H9 (cell line): Measurements from ENCODE around the gene WDR6. TPM values are rescaled to one million over a fixed set of nuclear protein-coding genes. Genes with fewer than 3 reads are reported as not detected.

Experiments
- DNase-seq: peaks from one replicate; pipeline ENCODE4 v3.0.0-alpha.2; 2017
- H2AFZ ChIP-seq: one replicate; pipeline ENCODE4 v1.6.1; 2013; ENCODE audit warnings: mild to moderate bottlenecking, low read length, control low read depth, moderate library complexity
- H2AK5ac ChIP-seq: 2 replicates; pipeline ENCODE4 v1.6.1; 2013; ENCODE audit warnings: low read length, control low read depth, mixed read lengths; ENCODE audit not compliant: insufficient read length
- H2BK120ac ChIP-seq: one replicate; pipeline ENCODE4 v1.6.1; 2013; ENCODE audit warnings: low read depth, mild to moderate bottlenecking, low read length, control low read depth, inconsistent platforms; ENCODE audit not compliant: poor library complexity, severe bottlenecking
- H2BK12ac ChIP-seq: 2 replicates; pipeline ENCODE4 v1.6.1; 2013; ENCODE audit warnings: low read length, control low read depth, mixed read lengths, low read depth; ENCODE audit not compliant: insufficient read length
- H2BK15ac ChIP-seq: 2 replicates; pipeline ENCODE4 v1.6.1; 2013; ENCODE audit warnings: low read depth, low read length, control low read depth
- H2BK20ac ChIP-seq: one replicate; pipeline ENCODE4 v1.6.1; 2013; ENCODE audit warnings: low read depth, mild to moderate bottlenecking, low read length, control low read depth, inconsistent platforms; ENCODE audit not compliant: poor library complexity, severe bottlenecking
- H2BK5ac ChIP-seq: 2 replicates; pipeline ENCODE4 v1.6.1; 2013; ENCODE audit warnings: low read length, control low read depth, mixed read lengths; ENCODE audit not compliant: insufficient read length
- H3K14ac ChIP-seq: 2 replicates; pipeline ENCODE4 v1.6.1; 2013; ENCODE audit warnings: low read length, control low read depth; ENCODE audit not compliant: insufficient read depth
- H3K18ac ChIP-seq: 2 replicates; pipeline ENCODE4 v1.6.1; 2013; ENCODE audit warnings: low read depth, mild to moderate bottlenecking, mixed read lengths, low read length, control low read depth; ENCODE audit not compliant: insufficient read length
- H3K23ac ChIP-seq: 2 replicates; pipeline ENCODE4 v1.6.1; 2013; ENCODE audit warnings: low read length, control low read depth, mixed read lengths, low read depth; ENCODE audit not compliant: insufficient read length
- H3K23me2 ChIP-seq: 2 replicates; pipeline ENCODE4 v1.6.1; 2013; ENCODE audit warnings: low read depth, mild to moderate bottlenecking, mixed read lengths, low read length, control low read depth; ENCODE audit not compliant: insufficient read length, poor library complexity, severe bottlenecking
- H3K27ac ChIP-seq: 2 replicates; pipeline ENCODE4 v1.5.1; 2013; ENCODE audit warnings: low read length, control low read depth, mixed read lengths, low read depth; ENCODE audit not compliant: insufficient read length
- H3K27me3 ChIP-seq: 2 replicates; pipeline ENCODE4 v1.6.1; 2013; ENCODE audit warnings: low read length, control low read depth, inconsistent platforms; ENCODE audit not compliant: insufficient read depth
- H3K4ac ChIP-seq: 2 replicates; pipeline ENCODE4 v1.6.1; 2013; ENCODE audit warnings: low read depth, mild to moderate bottlenecking, control low read depth, inconsistent platforms, low read length, moderate library complexity
- H3K4me1 ChIP-seq: 2 replicates; pipeline ENCODE4 v1.6.1; 2013; ENCODE audit warnings: low read length, control low read depth, inconsistent platforms; ENCODE audit not compliant: insufficient read depth
- H3K4me2 ChIP-seq: 2 replicates; pipeline ENCODE4 v1.6.1; 2013; ENCODE audit warnings: low read length, control low read depth, mixed read lengths; ENCODE audit not compliant: insufficient read length, insufficient read depth
- H3K56ac ChIP-seq: 2 replicates; pipeline ENCODE4 v1.6.1; 2013; ENCODE audit warnings: low read depth, mild to moderate bottlenecking, mixed read lengths, low read length, control low read depth; ENCODE audit not compliant: insufficient read length
- H3K79me1 ChIP-seq: 2 replicates; pipeline ENCODE4 v1.6.1; 2013; ENCODE audit warnings: low read depth, mild to moderate bottlenecking, moderate library complexity, low read length, control low read depth, inconsistent platforms; ENCODE audit not compliant: insufficient read depth, poor library complexity, severe bottlenecking
- H3K79me2 ChIP-seq: 2 replicates; pipeline ENCODE4 v1.6.1; 2013; ENCODE audit warnings: low read length, control low read depth, inconsistent platforms; ENCODE audit not compliant: insufficient read depth
- H3K9ac ChIP-seq: 2 replicates; pipeline ENCODE4 v1.6.1; 2013; ENCODE audit warnings: low read length, control low read depth, mixed read lengths; ENCODE audit not compliant: insufficient read length; ENCODE audit errors: extremely low read depth
- H3K9me3 ChIP-seq: one replicate; pipeline ENCODE4 v1.6.1; 2013; ENCODE audit warnings: low read depth, low read length, inconsistent platforms; ENCODE audit not compliant: control insufficient read depth
- H3T11ph ChIP-seq: one replicate; pipeline ENCODE4 v1.6.1; 2013; ENCODE audit warnings: mild to moderate bottlenecking, low read length, control low read depth, inconsistent platforms
- H4K20me1 ChIP-seq: one replicate; pipeline ENCODE4 v1.6.1; 2013; ENCODE audit not compliant: control insufficient read depth, insufficient read length, insufficient read depth
- H4K5ac ChIP-seq: 2 replicates; pipeline ENCODE4 v1.6.1; 2013; ENCODE audit warnings: low read depth, mild to moderate bottlenecking, mixed read lengths, low read length, control low read depth; ENCODE audit not compliant: insufficient read length
- H4K8ac ChIP-seq: replicated peaks from 2 replicates; pipeline ENCODE4 v1.6.1; 2013; ENCODE audit warnings: low read length, control low read depth, mixed read lengths, low read depth; ENCODE audit not compliant: insufficient read length
- H4K91ac ChIP-seq: 2 replicates; pipeline ENCODE4 v1.6.1; 2013; ENCODE audit warnings: low read depth, mild to moderate bottlenecking, moderate library complexity, mixed read lengths, low read length, control low read depth; ENCODE audit not compliant: insufficient read length
- H3K27ac Mint-ChIP-seq, 3 experiments: 2 replicates in 2 of 3; 3 replicates in 1 of 3; pipeline ENCODE4 v1.8.0; 2020 to 2021; ENCODE audit warnings: mixed read lengths in 3 of 3, mild to moderate bottlenecking in 1 of 3, moderate library complexity in 1 of 3
- H3K27me3 Mint-ChIP-seq: 2 replicates; pipeline ENCODE4 v1.8.0; 2021; ENCODE audit warnings: low read depth, mild to moderate bottlenecking, moderate library complexity, mixed read lengths
- H3K36me3 Mint-ChIP-seq, 3 experiments: 2 replicates in 2 of 3; 3 replicates in 1 of 3; pipeline ENCODE4 v1.8.0; 2020 to 2021; ENCODE audit warnings: low read depth in 3 of 3, mixed read lengths in 3 of 3; ENCODE audit not compliant: insufficient read depth in 1 of 3
- H3K4me1 Mint-ChIP-seq, 2 experiments: 2 replicates each; pipeline ENCODE4 v1.8.0; 2020; ENCODE audit warnings: mixed read lengths in 2 of 2
- H3K4me3 Mint-ChIP-seq, 2 experiments: 2 replicates in 1 of 2; 3 replicates in 1 of 2; pipeline ENCODE4 v1.8.0; 2020 to 2021; ENCODE audit warnings: mild to moderate bottlenecking in 2 of 2, mixed read lengths in 2 of 2, moderate library complexity in 1 of 2
- H3K9me3 Mint-ChIP-seq, 2 experiments: 2 replicates in 1 of 2; 3 replicates in 1 of 2; pipeline ENCODE4 v1.8.0; 2020; ENCODE audit warnings: mild to moderate bottlenecking in 2 of 2, mixed read lengths in 2 of 2, moderate library complexity in 1 of 2
- WGBS: extraction: QIAGEN DNeasy Blood & Tissue Kit; methylation state at CpG from one replicate; pipeline ENCODE4 v1.1.7; 2013; ENCODE audit warnings: missing lambda C conversion rate, low lambda C conversion rate, mixed read lengths; ENCODE audit not compliant: insufficient read length; ENCODE audit errors: extremely low coverage; 5-methylcytosine and 5-hydroxymethylcytosine counted together
- total RNA-seq: library from RNA; stranded (reverse); gene quantifications from 2 replicates; pipeline ENCODE4 v1.2.1, GENCODE V29; 2021
- TF ChIP-seq, protein P1 (sequence below): fragments of 200-600 bp; sonication (generic); conservative IDR thresholded peaks from 3 replicates; pipeline ENCODE4 v1.8.0; 2021; ENCODE audit warnings: antibody characterized with exemption, mild to moderate bottlenecking

WDR6 gene
- total RNA-seq, 1 experiment from 2014 or later: 298 TPM

GRCh38 chr3:49053543-49053942 lies 46.4 kb downstream of the WDR6 start:
- Histone ChIP-seq H3K14ac (no peak overlapping the region), H2BK20ac (no peak overlapping the region), H4K20me1 (no peaks in the 10 kb centered on the region), H3K27ac (no peak overlapping the region), H4K91ac (no peak overlapping the region), H3K79me1 (no peaks in the 10 kb centered on the region), H3K18ac (no peak overlapping the region), H3K23ac (no peak overlapping the region), H3K27me3 (no peaks in the 10 kb centered on the region), H3K9me3 (no peaks in the 10 kb centered on the region), H2BK15ac (no peak overlapping the region), H3K79me2 (peaks cover 3% of the 10 kb centered on the region; the same call in 1 of the 2 replicates), H4K8ac (no peak overlapping the region), H2BK5ac (no peak overlapping the region), H2BK120ac (no peak overlapping the region), H2AK5ac (no peak overlapping the region), H2BK12ac (no peak overlapping the region), H3K23me2 (no peaks in the 10 kb centered on the region), H3T11ph (no peak overlapping the region), H3K9ac (no peak overlapping the region), H2AFZ (no peak overlapping the region), H3K4ac (no peak overlapping the region), H4K5ac (no peak overlapping the region), H3K56ac (no peak overlapping the region), H3K4me1 (no peaks in the 10 kb centered on the region), H3K4me2 (no peak overlapping the region)
- H3K27me3 Mint-ChIP-seq: no peaks in the 10 kb centered on the region
- no peak overlapping the region for H3K4me3 Mint-ChIP-seq
- H3K36me3 Mint-ChIP-seq: peaks cover 43 to 75% (median 75%) of the 10 kb centered on the region in 3 experiments; a peak in 6 of 7 replicates
- no peaks in the 10 kb centered on the region for H3K9me3 Mint-ChIP-seq
- no peak overlapping the region for H3K27ac Mint-ChIP-seq
- DNase-seq: no peak
- no CpG with 5 or more reads among the region's 1 CpG for WGBS
- no peaks in the 10 kb centered on the region for H3K4me1 Mint-ChIP-seq
- TF ChIP-seq, protein P1, sequence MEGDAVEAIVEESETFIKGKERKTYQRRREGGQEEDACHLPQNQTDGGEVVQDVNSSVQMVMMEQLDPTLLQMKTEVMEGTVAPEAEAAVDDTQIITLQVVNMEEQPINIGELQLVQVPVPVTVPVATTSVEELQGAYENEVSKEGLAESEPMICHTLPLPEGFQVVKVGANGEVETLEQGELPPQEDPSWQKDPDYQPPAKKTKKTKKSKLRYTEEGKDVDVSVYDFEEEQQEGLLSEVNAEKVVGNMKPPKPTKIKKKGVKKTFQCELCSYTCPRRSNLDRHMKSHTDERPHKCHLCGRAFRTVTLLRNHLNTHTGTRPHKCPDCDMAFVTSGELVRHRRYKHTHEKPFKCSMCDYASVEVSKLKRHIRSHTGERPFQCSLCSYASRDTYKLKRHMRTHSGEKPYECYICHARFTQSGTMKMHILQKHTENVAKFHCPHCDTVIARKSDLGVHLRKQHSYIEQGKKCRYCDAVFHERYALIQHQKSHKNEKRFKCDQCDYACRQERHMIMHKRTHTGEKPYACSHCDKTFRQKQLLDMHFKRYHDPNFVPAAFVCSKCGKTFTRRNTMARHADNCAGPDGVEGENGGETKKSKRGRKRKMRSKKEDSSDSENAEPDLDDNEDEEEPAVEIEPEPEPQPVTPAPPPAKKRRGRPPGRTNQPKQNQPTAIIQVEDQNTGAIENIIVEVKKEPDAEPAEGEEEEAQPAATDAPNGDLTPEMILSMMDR: no peak
